ENCODE data around the gene SLC4A5.

The SLC4A5 gene

GRCh38 chr2:74314107-74314506 is 29.1 kb downstream of the SLC4A5 start:
- no peak for DNase-seq (ENCODE audit: low read depth)

GRCh38 chr2:74313497-74313896 is 29.7 kb downstream of the SLC4A5 start:
- no peak for DNase-seq (ENCODE audit: low read depth)

GRCh38 chr2:74312913-74313312 is 30.3 kb downstream of the SLC4A5 start:
- no peak for DNase-seq (ENCODE audit: low read depth)

GRCh38 chr2:74307720-74308119 is 35.5 kb downstream of the SLC4A5 start:
- DNase-seq (ENCODE audit: low read depth), result no peak

- DNase-seq (ENCODE audit: low read depth), result no peak
These were observed 38.7 kb downstream of the SLC4A5 start for GRCh38 chr2:74304332-74305148.

GRCh38 chr2:74302865-74303264 is 40.4 kb downstream of the SLC4A5 start:
- DNase-seq (ENCODE audit: low read depth), result no peak

GRCh38 chr2:74301262-74301661 is 42.0 kb downstream of the SLC4A5 start:
- no peak for DNase-seq (ENCODE audit: low read depth)

GRCh38 chr2:74300506-74300905 is 42.7 kb downstream of the SLC4A5 start:
- no peak for DNase-seq (ENCODE audit: low read depth)

GRCh38 chr2:74297950-74298349 is 45.3 kb downstream of the SLC4A5 start:
- no peak for DNase-seq (ENCODE audit: low read depth)

- DNase-seq (ENCODE audit: low read depth), result no peak
These were observed 45.8 kb downstream of the SLC4A5 start for GRCh38 chr2:74297391-74297790.

- no peak for DNase-seq (ENCODE audit: low read depth)
These were observed 49.8 kb downstream of the SLC4A5 start for GRCh38 chr2:74293191-74293991.

- no peak for DNase-seq (ENCODE audit: low read depth)
These were observed 50.5 kb downstream of the SLC4A5 start for GRCh38 chr2:74292751-74293150.

- DNase-seq (ENCODE audit: low read depth), result no peak
These were observed 51.2 kb downstream of the SLC4A5 start for GRCh38 chr2:74291886-74292621.

GRCh38 chr2:74291218-74291544 is 52.0 kb downstream of the SLC4A5 start:
- DNase-seq (ENCODE audit: low read depth), result no peak

GRCh38 chr2:74290466-74291217 is 52.6 kb downstream of the SLC4A5 start:
- no peak for DNase-seq (ENCODE audit: low read depth)

- DNase-seq (ENCODE audit: low read depth), result no peak
These were observed 53.1 kb downstream of the SLC4A5 start for GRCh38 chr2:74290066-74290465.

GRCh38 chr2:74286725-74287124 is 56.5 kb downstream of the SLC4A5 start:
- no peak for DNase-seq (ENCODE audit: low read depth)

- DNase-seq (ENCODE audit: low read depth), result no peak
These were observed 61.9 kb downstream of the SLC4A5 start for GRCh38 chr2:74281141-74281975.

GRCh38 chr2:74278694-74279093 is 64.5 kb downstream of the SLC4A5 start:
- DNase-seq (ENCODE audit: low read depth), result no peak

GRCh38 chr2:74278176-74278575 is 65.0 kb downstream of the SLC4A5 start:
- DNase-seq (ENCODE audit: low read depth), result no peak

- DNase-seq (ENCODE audit: low read depth), result no peak
These were observed 68.0 kb downstream of the SLC4A5 start for GRCh38 chr2:74275228-74275627.
